CD4-positive, alpha-beta memory T cell (primary cell): ENCODE data around the gene METTL26. TPM values are rescaled to one million over a fixed set of nuclear protein-coding genes. Genes with fewer than 3 reads are reported as not detected.
A peak's percentile ranks its signal among the peaks of the same experiment; 100 is the strongest.
"Not testable (repeated sequence)": the region's sequence is repeated elsewhere in the genome, so short reads cannot be mapped to it uniquely, and the experiment has no call there.

ENCODE experiments used
- CTCF ChIA-PET: fragments of 350-600 bp; sonication (Branson Sonifier 250); formaldehyde crosslinking; loops from one replicate; lab custom pipeline; 2021; ENCODE audit warnings: inconsistent platforms; ENCODE audit not compliant: partially characterized antibody; lab: Charles Lee
- POLR2A ChIA-PET: fragments of 350-600 bp; sonication (Branson Sonifier 250); formaldehyde crosslinking; loops from one replicate; lab custom pipeline; 2021; ENCODE audit not compliant: partially characterized antibody; lab: Charles Lee
- DNase-seq, 5 donors: peaks; one replicate each; pipeline versions ENCODE4 v3.0.0 to v3.0.0-alpha.2; 2020 to 2022; ENCODE audit warnings: mixed read lengths in 1 of 5
- H3K27ac ChIP-seq: one replicate; pipeline ENCODE4 v1.7.0; 2013; ENCODE audit warnings: low read depth, low read length
- H3K27me3 ChIP-seq: 2 replicates; pipeline ENCODE4 v1.7.0; 2013; ENCODE audit warnings: mild to moderate bottlenecking, low read length, moderate library complexity; ENCODE audit not compliant: insufficient read depth
- H3K36me3 ChIP-seq: 2 replicates; pipeline ENCODE4 v1.7.0; 2013; ENCODE audit warnings: mild to moderate bottlenecking, low read length, moderate library complexity; ENCODE audit not compliant: insufficient read depth
- H3K4me1 ChIP-seq: 2 replicates; pipeline ENCODE4 v1.7.0; 2013; ENCODE audit warnings: mild to moderate bottlenecking, low read length, moderate library complexity; ENCODE audit not compliant: insufficient read depth
- H3K4me3 ChIP-seq, 2 donors: one replicate each; pipeline ENCODE4 v1.7.0; 2013; ENCODE audit warnings: low read length in 2 of 2, mild to moderate bottlenecking in 1 of 2
- H3K9me3 ChIP-seq, 2 donors: one replicate each; pipeline ENCODE4 v1.7.0; 2013; ENCODE audit warnings: low read length in 2 of 2, control low read depth in 1 of 2; ENCODE audit not compliant: control insufficient read depth in 1 of 2
- H3K27ac Mint-ChIP-seq, 7 donors: one replicate each; pipeline ENCODE4 v1.8.0; 2020 to 2021; ENCODE audit warnings: mixed read lengths in 7 of 7, mild to moderate bottlenecking in 6 of 7, inconsistent platforms in 3 of 7, moderate library complexity in 3 of 7
- H3K27me3 Mint-ChIP-seq, 2 donors: one replicate each; pipeline ENCODE4 v1.8.0; 2020 to 2021; ENCODE audit warnings: mixed read lengths in 2 of 2
- H3K36me3 Mint-ChIP-seq, 2 donors: one replicate each; pipeline ENCODE4 v1.8.0; 2020 to 2021; ENCODE audit warnings: mixed read lengths in 2 of 2, inconsistent platforms in 1 of 2, mild to moderate bottlenecking in 1 of 2
- H3K4me1 Mint-ChIP-seq, 4 donors: one replicate each; pipeline ENCODE4 v1.8.0; 2020 to 2021; ENCODE audit warnings: mixed read lengths in 4 of 4, mild to moderate bottlenecking in 1 of 4
- H3K4me3 Mint-ChIP-seq, 8 donors: one replicate each; pipeline ENCODE4 v1.8.0; 2020 to 2021; ENCODE audit warnings: mixed read lengths in 8 of 8, mild to moderate bottlenecking in 7 of 8, moderate library complexity in 6 of 8, inconsistent platforms in 3 of 8
- H3K9me3 Mint-ChIP-seq, 8 donors: one replicate each; pipeline ENCODE4 v1.8.0; 2020 to 2021; ENCODE audit warnings: mixed read lengths in 8 of 8, mild to moderate bottlenecking in 5 of 8, inconsistent platforms in 3 of 8, moderate library complexity in 1 of 8
- intact Hi-C: fragments of 100-400 bp; cut with micrococcal nuclease; formaldehyde crosslinking; loops from one replicate; pipeline ENCODE4 v1.15.1; 2023
- polyA plus RNA-seq, 2 donors: library from polyadenylated mRNA; unstranded; fragments of 300-500 nt; fragmentation: Illumina TruSeq; gene quantifications; one replicate each; pipeline ENCODE4 v1.2.3, GENCODE V29; 2021
- total RNA-seq, 2 experiments: library from RNA; stranded (reverse); gene quantifications; one replicate each; pipeline ENCODE4 v1.2.3, GENCODE V29; 2021

The METTL26 gene
- total and polyA plus RNA-seq, 4 experiments from 2014 or later = 68.4 to 106 (median 82.1) TPM

- H3K27ac Mint-ChIP-seq = no peak overlapping the region
Observed at GRCh38 chr16:606656-607307, 29.3 kb downstream of the METTL26 start.

GRCh38 chr16:603933-604332 is 32.2 kb downstream of the METTL26 start:
- Histone ChIP-seq H3K36me3 (peaks cover 3% of the 10 kb centered on the region), H3K4me3 (no peak overlapping the region), H3K27me3 (no peaks in the 10 kb centered on the region), H3K27ac (no peak overlapping the region), H3K9me3 (no peaks in the 10 kb centered on the region), H3K4me1 (no peaks in the 10 kb centered on the region)
- H3K9me3 Mint-ChIP-seq = no peaks in the 10 kb centered on the region
- DNase-seq = no peak
- ChIA-PET CTCF (no interaction called here), POLR2A (no interaction called here)
- H3K4me3 Mint-ChIP-seq = no peak overlapping the region
- H3K36me3 Mint-ChIP-seq = peaks cover 0 to 4% of the 10 kb centered on the region in 2 donors
- intact Hi-C loops = no loop called here
- no peaks in the 10 kb centered on the region for H3K27me3 Mint-ChIP-seq
- no peak overlapping the region for H3K27ac Mint-ChIP-seq
- H3K4me1 Mint-ChIP-seq = peaks cover 0 to 14% (median 6%) of the 10 kb centered on the region in 4 donors

More at GRCh38 chr16:606656-607307, 29.3 kb downstream of the METTL26 start:
- ChIA-PET CTCF (no interaction called here), POLR2A (no interaction called here)
- Mint-ChIP-seq H3K27me3 (no peaks in the 10 kb centered on the region), H3K9me3 (no peaks in the 10 kb centered on the region), H3K36me3 (peaks cover 0 to 4% of the 10 kb centered on the region in 2 donors), H3K4me3 (no peak overlapping the region), H3K4me1 (peaks cover 2 to 22% (median 7%) of the 10 kb centered on the region in 4 donors)
- Histone ChIP-seq H3K27me3 (no peaks in the 10 kb centered on the region), H3K4me1 (no peaks in the 10 kb centered on the region), H3K9me3 (no peaks in the 10 kb centered on the region), H3K27ac (no peak overlapping the region), H3K4me3 (no peak overlapping the region), H3K36me3 (no peaks in the 10 kb centered on the region)
- no peak for DNase-seq
- intact Hi-C loops = no loop called here

DNA sequence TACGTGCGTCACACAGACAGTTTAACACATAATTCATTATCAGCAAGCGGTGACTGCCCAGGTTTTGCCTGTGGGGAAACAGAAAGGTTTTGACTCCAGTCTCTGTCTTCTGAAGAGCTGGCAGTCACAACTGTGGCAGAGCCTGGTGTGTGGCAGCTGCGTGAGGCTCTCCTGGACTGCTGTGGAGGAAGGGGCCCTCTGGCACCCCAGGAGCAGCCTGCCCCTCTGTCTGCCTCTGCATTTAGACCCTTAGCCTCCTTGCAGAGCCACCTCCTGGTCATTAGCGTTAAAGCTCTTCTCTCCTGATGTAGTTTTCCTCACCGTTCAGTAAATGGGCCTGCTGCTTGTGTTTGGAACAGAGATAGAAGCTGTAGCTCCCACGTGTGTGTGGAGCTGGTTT is 35.3 kb downstream of the METTL26 start:
- Histone ChIP-seq H3K9me3 (no peaks in the 10 kb centered on the region), H3K4me3 (no peak overlapping the region), H3K36me3 (peaks cover 7% of the 10 kb centered on the region), H3K4me1 (no peaks in the 10 kb centered on the region), H3K27me3 (no peaks in the 10 kb centered on the region), H3K27ac (no peak overlapping the region)
- CTCF ChIA-PET = no interaction called here
- H3K4me1 Mint-ChIP-seq = peaks cover 4 to 14% (median 10%) of the 10 kb centered on the region in 4 donors
- no peaks in the 10 kb centered on the region for H3K27me3 Mint-ChIP-seq
- POLR2A ChIA-PET = no interaction called here
- H3K36me3 Mint-ChIP-seq = peaks cover 7 to 9% of the 10 kb centered on the region in 2 donors
- DNase-seq = no peak
- peaks cover 0 to 2% (median 0%) of the 10 kb centered on the region in 8 donors for H3K9me3 Mint-ChIP-seq
- no peak overlapping the region for H3K27ac Mint-ChIP-seq
- H3K4me3 Mint-ChIP-seq = no peak overlapping the region
- intact Hi-C loops = no loop called here

- H3K4me3 Mint-ChIP-seq = no peak overlapping the region
- ChIA-PET POLR2A (interaction anchor here (0.9 kb wide), 1 partner anchor 10 kb away, joined by 3 read pairs; no protein-coding TSS in a partner anchor), CTCF (no interaction called here)
- H3K9me3 Mint-ChIP-seq = peaks cover 0 to 2% (median 0%) of the 10 kb centered on the region in 8 donors
- H3K4me1 Mint-ChIP-seq = peaks cover 5 to 25% (median 11%) of the 10 kb centered on the region in 4 donors
- no peaks in the 10 kb centered on the region for H3K27me3 Mint-ChIP-seq
- no peak for DNase-seq
- H3K9me3 ChIP-seq = no peaks in the 10 kb centered on the region
- no peaks in the 10 kb centered on the region for H3K4me1 ChIP-seq
- no peaks in the 10 kb centered on the region for H3K27me3 ChIP-seq
- H3K27ac ChIP-seq = no peak overlapping the region
- no peak overlapping the region for H3K4me3 ChIP-seq
- peaks cover 7% of the 10 kb centered on the region for H3K36me3 ChIP-seq
- intact Hi-C loops = no loop called here
- H3K36me3 Mint-ChIP-seq = peaks cover 3 to 10% of the 10 kb centered on the region in 2 donors
- no peak overlapping the region for H3K27ac Mint-ChIP-seq
Observed at GRCh38 chr16:598823-599739, 37.0 kb downstream of the METTL26 start.

DNA sequence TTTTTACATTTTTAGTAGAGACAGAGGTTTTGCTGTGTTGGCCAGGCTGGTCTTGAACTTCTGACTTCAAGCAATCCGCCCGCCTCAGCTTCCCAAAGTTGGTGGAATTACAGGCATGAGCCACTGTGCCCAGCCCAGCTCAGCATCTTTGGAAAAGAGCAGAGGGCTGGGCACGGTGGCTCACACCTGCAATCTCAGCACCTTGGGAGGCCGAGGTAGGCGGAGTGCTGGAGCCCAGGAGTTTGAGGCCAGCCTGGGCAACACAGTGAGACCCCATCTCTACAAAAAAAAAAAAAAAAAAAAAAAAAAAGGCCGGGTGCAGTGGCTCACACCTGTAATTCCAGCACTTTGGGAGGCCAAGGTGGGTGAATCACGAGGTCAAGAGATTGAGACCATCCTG is 38.5 kb downstream of the METTL26 start:
- H3K36me3 Mint-ChIP-seq, intact Hi-C loops, H3K9me3 ChIP-seq, H3K27ac Mint-ChIP-seq, POLR2A ChIA-PET, H3K27me3 ChIP-seq, H3K27me3 Mint-ChIP-seq, H3K4me3 ChIP-seq, H3K9me3 Mint-ChIP-seq, H3K36me3 ChIP-seq, H3K27ac ChIP-seq, DNase-seq, H3K4me1 ChIP-seq, H3K4me3 Mint-ChIP-seq, CTCF ChIA-PET: not testable (repeated sequence)
- peaks cover 11 to 29% (median 13%) of the 10 kb centered on the region in 4 donors for H3K4me1 Mint-ChIP-seq

DNA sequence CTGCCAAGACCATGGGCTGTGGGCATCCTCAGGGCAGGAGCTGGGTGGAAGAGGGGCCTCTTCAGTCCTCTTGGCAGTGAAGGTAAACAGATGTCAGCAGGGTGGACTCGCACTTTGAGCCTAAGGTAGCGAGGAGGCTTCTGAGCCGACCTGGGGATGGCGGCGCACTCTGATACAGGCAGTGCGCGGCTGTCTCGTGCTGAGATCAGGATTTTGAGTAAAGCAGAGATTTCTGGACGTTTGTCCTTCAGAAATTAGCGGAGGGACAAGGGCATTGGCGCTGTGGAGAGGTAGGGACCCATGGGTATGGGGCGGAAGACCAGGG is 39.4 kb downstream of the METTL26 start:
- intact Hi-C loops = no loop called here
- POLR2A ChIA-PET = no interaction called here
- Histone ChIP-seq H3K9me3 (no peaks in the 10 kb centered on the region), H3K4me1 (peaks cover 5% of the 10 kb centered on the region), H3K36me3 (peaks cover 7% of the 10 kb centered on the region), H3K4me3 (no peak overlapping the region), H3K27me3 (no peaks in the 10 kb centered on the region), H3K27ac (no peak overlapping the region)
- no peak for DNase-seq
- Mint-ChIP-seq H3K4me3 (no peak overlapping the region), H3K4me1 (peaks cover 14 to 36% (median 14%) of the 10 kb centered on the region in 4 donors), H3K27ac (peak overlapping the region in 2 of 7 donors; percentile 60 to 68), H3K36me3 (peaks cover 3 to 11% of the 10 kb centered on the region in 2 donors), H3K9me3 (peaks cover 0 to 2% (median 0%) of the 10 kb centered on the region in 8 donors), H3K27me3 (no peaks in the 10 kb centered on the region)
- CTCF ChIA-PET = interaction anchor here (1.6 kb wide), 1 partner anchor 13 kb away, joined by 4 read pairs; no protein-coding TSS in a partner anchor
